HG02798 (cell line): ENCODE data around the gene SLC24A4.
"Not testable (repeated sequence)": the region's sequence is repeated elsewhere in the genome, so short reads cannot be mapped to it uniquely, and the experiment has no call there.

ENCODE experiments used
- ATAC-seq: cut with Tn5 transposase; IDR thresholded peaks from one replicate; pipeline ENCODE4 v1.9.1; 2021; ENCODE audit warnings: mild to moderate bottlenecking; ENCODE audit not compliant: unreplicated experiment, poor library complexity

Gene SLC24A4

GRCh38 chr14:92532490-92533163 lies 209.7 kb downstream of the SLC24A4 start:
- no peak for ATAC-seq

GRCh38 chr14:92534932-92535643 lies 212.1 kb downstream of the SLC24A4 start:
- ATAC-seq, result no peak

GRCh38 chr14:92536231-92536630 lies 213.3 kb downstream of the SLC24A4 start:
- ATAC-seq, result not testable (repeated sequence)

GRCh38 chr14:92538412-92538985 lies 215.5 kb downstream of the SLC24A4 start:
- ATAC-seq, result peak; percentile 88

GRCh38 chr14:92539419-92539818 lies 216.5 kb downstream of the SLC24A4 start:
- no peak for ATAC-seq

GRCh38 chr14:92539875-92540274 lies 216.9 kb downstream of the SLC24A4 start:
- ATAC-seq, result no peak

- ATAC-seq, result no peak
Measured at GRCh38 chr14:92540472-92541048, 217.6 kb downstream of the SLC24A4 start.

- no peak for ATAC-seq
Measured at GRCh38 chr14:92542766-92543554, 220.0 kb downstream of the SLC24A4 start.

- ATAC-seq, result no peak
Measured at GRCh38 chr14:92544051-92544720, 221.2 kb downstream of the SLC24A4 start.

GRCh38 chr14:92546347-92547053 lies 223.5 kb downstream of the SLC24A4 start:
- no peak for ATAC-seq

GRCh38 chr14:92549105-92549858 lies 226.3 kb downstream of the SLC24A4 start:
- ATAC-seq, result no peak

GRCh38 chr14:92549859-92550230 lies 226.9 kb downstream of the SLC24A4 start:
- ATAC-seq, result no peak
